Measurements from ENCODE around the gene STIP1.

Gene STIP1

GRCh38 chr11:64253043-64253442 lies 67.1 kb downstream of the STIP1 start:
- DNase-seq: no peak

- no peak for DNase-seq
These were observed 67.5 kb downstream of the STIP1 start for GRCh38 chr11:64253481-64253880.

Measured in NCI-H524 (cell line).